ENCODE measurements around the gene RAB9B.

DNA sequence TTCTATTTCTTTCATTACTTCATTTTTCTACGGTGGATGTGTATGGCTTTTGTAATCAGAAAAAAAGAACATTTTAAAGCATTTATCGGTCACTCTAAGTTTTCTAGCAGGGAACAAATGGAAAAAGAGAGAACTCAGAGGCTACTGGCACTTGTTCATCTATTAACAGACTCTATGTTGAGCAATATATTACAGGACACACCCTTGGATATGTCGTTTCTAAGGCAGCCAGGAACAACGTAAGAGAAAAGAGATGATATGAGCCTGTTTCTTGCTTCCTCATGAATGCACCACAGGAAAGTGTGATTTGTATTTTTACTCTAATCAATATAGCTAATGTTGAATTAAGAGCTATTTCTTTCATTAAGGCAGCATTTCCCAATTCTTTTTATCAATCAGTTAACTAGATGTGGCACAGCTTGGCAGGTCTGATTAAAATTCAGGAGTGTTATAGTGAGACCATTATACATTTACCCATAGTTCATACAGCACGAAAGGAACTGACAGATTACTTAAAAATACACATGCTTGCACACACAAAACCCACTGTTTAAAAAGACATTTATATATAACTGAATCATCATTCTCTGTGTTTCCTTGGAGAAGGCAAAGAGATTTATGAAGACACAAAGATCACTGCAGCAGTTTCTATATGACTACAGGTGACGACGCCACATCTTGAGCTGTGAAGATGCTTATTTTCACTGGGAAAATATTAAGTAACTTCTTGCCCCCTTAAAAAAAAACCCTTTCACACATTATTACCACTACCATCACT lies 13.0 kb downstream of the RAB9B start:
- TF ChIP-seq, protein P1, sequence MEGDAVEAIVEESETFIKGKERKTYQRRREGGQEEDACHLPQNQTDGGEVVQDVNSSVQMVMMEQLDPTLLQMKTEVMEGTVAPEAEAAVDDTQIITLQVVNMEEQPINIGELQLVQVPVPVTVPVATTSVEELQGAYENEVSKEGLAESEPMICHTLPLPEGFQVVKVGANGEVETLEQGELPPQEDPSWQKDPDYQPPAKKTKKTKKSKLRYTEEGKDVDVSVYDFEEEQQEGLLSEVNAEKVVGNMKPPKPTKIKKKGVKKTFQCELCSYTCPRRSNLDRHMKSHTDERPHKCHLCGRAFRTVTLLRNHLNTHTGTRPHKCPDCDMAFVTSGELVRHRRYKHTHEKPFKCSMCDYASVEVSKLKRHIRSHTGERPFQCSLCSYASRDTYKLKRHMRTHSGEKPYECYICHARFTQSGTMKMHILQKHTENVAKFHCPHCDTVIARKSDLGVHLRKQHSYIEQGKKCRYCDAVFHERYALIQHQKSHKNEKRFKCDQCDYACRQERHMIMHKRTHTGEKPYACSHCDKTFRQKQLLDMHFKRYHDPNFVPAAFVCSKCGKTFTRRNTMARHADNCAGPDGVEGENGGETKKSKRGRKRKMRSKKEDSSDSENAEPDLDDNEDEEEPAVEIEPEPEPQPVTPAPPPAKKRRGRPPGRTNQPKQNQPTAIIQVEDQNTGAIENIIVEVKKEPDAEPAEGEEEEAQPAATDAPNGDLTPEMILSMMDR (IDR thresholded peaks at IDR 0.05 in 2 of 3, conservative IDR thresholded peaks at IDR 0.05 in 1 of 3; ENCODE audit: borderline replicate concordance in 1 of 3, insufficient read depth in 1 of 3, low read depth in 2 of 3, low read length in 2 of 3), result no peak
- TF ChIP-seq POLR2A (IDR thresholded peaks at IDR 0.05; ENCODE audit: borderline replicate concordance, extremely low read depth, insufficient read depth, insufficient read length) (no peak), SRF (IDR thresholded peaks at IDR 0.05; ENCODE audit: low read depth) (no peak), POLR2AphosphoS5 (IDR thresholded peaks at IDR 0.05; ENCODE audit: low read depth, low read length) (no peak), TCF7L2 (IDR thresholded peaks at IDR 0.05; ENCODE audit: borderline replicate concordance, extremely low read depth, insufficient read depth, insufficient read length) (no peak), EZH2 (IDR thresholded peaks at IDR 0.05) (no peak)
- TF ChIP-seq, protein P2, sequence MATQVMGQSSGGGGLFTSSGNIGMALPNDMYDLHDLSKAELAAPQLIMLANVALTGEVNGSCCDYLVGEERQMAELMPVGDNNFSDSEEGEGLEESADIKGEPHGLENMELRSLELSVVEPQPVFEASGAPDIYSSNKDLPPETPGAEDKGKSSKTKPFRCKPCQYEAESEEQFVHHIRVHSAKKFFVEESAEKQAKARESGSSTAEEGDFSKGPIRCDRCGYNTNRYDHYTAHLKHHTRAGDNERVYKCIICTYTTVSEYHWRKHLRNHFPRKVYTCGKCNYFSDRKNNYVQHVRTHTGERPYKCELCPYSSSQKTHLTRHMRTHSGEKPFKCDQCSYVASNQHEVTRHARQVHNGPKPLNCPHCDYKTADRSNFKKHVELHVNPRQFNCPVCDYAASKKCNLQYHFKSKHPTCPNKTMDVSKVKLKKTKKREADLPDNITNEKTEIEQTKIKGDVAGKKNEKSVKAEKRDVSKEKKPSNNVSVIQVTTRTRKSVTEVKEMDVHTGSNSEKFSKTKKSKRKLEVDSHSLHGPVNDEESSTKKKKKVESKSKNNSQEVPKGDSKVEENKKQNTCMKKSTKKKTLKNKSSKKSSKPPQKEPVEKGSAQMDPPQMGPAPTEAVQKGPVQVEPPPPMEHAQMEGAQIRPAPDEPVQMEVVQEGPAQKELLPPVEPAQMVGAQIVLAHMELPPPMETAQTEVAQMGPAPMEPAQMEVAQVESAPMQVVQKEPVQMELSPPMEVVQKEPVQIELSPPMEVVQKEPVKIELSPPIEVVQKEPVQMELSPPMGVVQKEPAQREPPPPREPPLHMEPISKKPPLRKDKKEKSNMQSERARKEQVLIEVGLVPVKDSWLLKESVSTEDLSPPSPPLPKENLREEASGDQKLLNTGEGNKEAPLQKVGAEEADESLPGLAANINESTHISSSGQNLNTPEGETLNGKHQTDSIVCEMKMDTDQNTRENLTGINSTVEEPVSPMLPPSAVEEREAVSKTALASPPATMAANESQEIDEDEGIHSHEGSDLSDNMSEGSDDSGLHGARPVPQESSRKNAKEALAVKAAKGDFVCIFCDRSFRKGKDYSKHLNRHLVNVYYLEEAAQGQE (IDR thresholded peaks at IDR 0.05; ENCODE audit: low read depth), result no peak
- TF ChIP-seq, protein P3, sequence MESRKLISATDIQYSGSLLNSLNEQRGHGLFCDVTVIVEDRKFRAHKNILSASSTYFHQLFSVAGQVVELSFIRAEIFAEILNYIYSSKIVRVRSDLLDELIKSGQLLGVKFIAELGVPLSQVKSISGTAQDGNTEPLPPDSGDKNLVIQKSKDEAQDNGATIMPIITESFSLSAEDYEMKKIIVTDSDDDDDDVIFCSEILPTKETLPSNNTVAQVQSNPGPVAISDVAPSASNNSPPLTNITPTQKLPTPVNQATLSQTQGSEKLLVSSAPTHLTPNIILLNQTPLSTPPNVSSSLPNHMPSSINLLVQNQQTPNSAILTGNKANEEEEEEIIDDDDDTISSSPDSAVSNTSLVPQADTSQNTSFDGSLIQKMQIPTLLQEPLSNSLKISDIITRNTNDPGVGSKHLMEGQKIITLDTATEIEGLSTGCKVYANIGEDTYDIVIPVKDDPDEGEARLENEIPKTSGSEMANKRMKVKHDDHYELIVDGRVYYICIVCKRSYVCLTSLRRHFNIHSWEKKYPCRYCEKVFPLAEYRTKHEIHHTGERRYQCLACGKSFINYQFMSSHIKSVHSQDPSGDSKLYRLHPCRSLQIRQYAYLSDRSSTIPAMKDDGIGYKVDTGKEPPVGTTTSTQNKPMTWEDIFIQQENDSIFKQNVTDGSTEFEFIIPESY (IDR thresholded peaks at IDR 0.05; ENCODE audit: extremely low read depth, insufficient replicate concordance, low read length), result no peak

All from HCT116 (cell line).